GM23338 (cell line): Measurements from ENCODE around the gene FAM53A. TPM values are rescaled to one million over a fixed set of nuclear protein-coding genes. Genes with fewer than 3 reads are reported as not detected.
A peak's percentile ranks its signal among the peaks of the same experiment; 100 is the strongest.

Experiments
- ATAC-seq: fragments of 200-7000 bp; cut with Tn5 transposase; 3 replicates; pipeline ENCODE4 v1.9.1; 2020
- DNase-seq: peaks from one replicate; pipeline ENCODE4 v3.0.0-alpha.2; 2015; ENCODE audit warnings: low spot score
- H2AFZ ChIP-seq: fragments of 200-600 bp; sonication (generic); 2 replicates; pipeline ENCODE4 v1.8.0; 2016; ENCODE audit warnings: antibody characterized with exemption, mild to moderate bottlenecking, moderate library complexity
- H3F3A ChIP-seq: fragments of 200-600 bp; sonication (generic); replicated peaks from 2 replicates; pipeline ENCODE4 v1.8.0; 2017; ENCODE audit warnings: antibody characterized with exemption, mixed run types, low read depth
- H3K27ac ChIP-seq: fragments of 200-600 bp; sonication (generic); 2 replicates; pipeline ENCODE4 v1.6.1; 2016; ENCODE audit warnings: low read depth
- H3K27me3 ChIP-seq: fragments of 200-600 bp; sonication (generic); 2 replicates; pipeline ENCODE4 v1.8.0; 2016; ENCODE audit warnings: mild to moderate bottlenecking, mixed run types, moderate library complexity; ENCODE audit not compliant: insufficient read depth
- H3K36me3 ChIP-seq: fragments of 200-600 bp; sonication (generic); 2 replicates; pipeline ENCODE4 v1.8.0; 2016; ENCODE audit warnings: mild to moderate bottlenecking; ENCODE audit not compliant: insufficient read depth
- H3K4me1 ChIP-seq: fragments of 200-600 bp; sonication (generic); 2 replicates; pipeline ENCODE4 v1.8.0; 2016; ENCODE audit warnings: mild to moderate bottlenecking, moderate library complexity; ENCODE audit not compliant: insufficient read depth
- H3K4me2 ChIP-seq: fragments of 200-600 bp; sonication (generic); 2 replicates; pipeline ENCODE4 v1.7.1; 2017; ENCODE audit warnings: mixed run types
- H3K4me3 ChIP-seq: fragments of 200-600 bp; sonication (generic); 2 replicates; pipeline ENCODE4 v1.6.1; 2016; ENCODE audit warnings: mixed run types
- H3K79me2 ChIP-seq: fragments of 200-600 bp; sonication (generic); replicated peaks from 2 replicates; pipeline ENCODE4 v1.8.0; 2017; ENCODE audit warnings: mild to moderate bottlenecking; ENCODE audit not compliant: insufficient read depth
- H3K9me2 ChIP-seq: fragments of 200-600 bp; sonication (generic); 2 replicates; pipeline ENCODE4 v1.8.0; 2017; ENCODE audit not compliant: insufficient read depth
- H4K20me1 ChIP-seq: fragments of 200-600 bp; sonication (generic); replicated peaks from 2 replicates; pipeline ENCODE4 v1.8.0; 2017; ENCODE audit warnings: mild to moderate bottlenecking; ENCODE audit not compliant: insufficient read depth
- H3K27ac Mint-ChIP-seq: 2 replicates; pipeline ENCODE4 v1.8.0; 2020; ENCODE audit warnings: inconsistent platforms, mild to moderate bottlenecking, moderate library complexity, mixed read lengths
- H3K27me3 Mint-ChIP-seq: 3 replicates; pipeline ENCODE4 v1.8.0; 2022; ENCODE audit warnings: low read depth, mild to moderate bottlenecking, moderate library complexity, mixed read lengths, inconsistent platforms; ENCODE audit not compliant: insufficient read depth, poor library complexity
- H3K36me3 Mint-ChIP-seq: 3 replicates; pipeline ENCODE4 v1.8.0; 2021; ENCODE audit warnings: low read depth, mild to moderate bottlenecking, inconsistent platforms, moderate library complexity, mixed read lengths
- H3K4me1 Mint-ChIP-seq: 3 replicates; pipeline ENCODE4 v1.8.0; 2020; ENCODE audit warnings: mild to moderate bottlenecking, inconsistent platforms, mixed read lengths
- H3K4me3 Mint-ChIP-seq: 3 replicates; pipeline ENCODE4 v1.8.0; 2021; ENCODE audit warnings: moderate library complexity, mild to moderate bottlenecking, inconsistent platforms, mixed read lengths
- H3K9me3 Mint-ChIP-seq: 3 replicates; pipeline ENCODE4 v1.8.0; 2020; ENCODE audit warnings: moderate library complexity, mild to moderate bottlenecking, inconsistent platforms, mixed read lengths
- CREB1 ChIP-seq: fragments of 250-450 bp; sonication (Bioruptor Pico); IDR thresholded peaks from 2 replicates; pipeline ENCODE4 v1.5.0; 2020; ENCODE audit warnings: low read depth, mild to moderate bottlenecking, moderate library complexity
- EZH2 ChIP-seq: fragments of 200-600 bp; sonication (generic); IDR thresholded peaks from one replicate; pipeline ENCODE4 v1.8.0; 2017; ENCODE audit warnings: antibody characterized with exemption, mild to moderate bottlenecking, low read depth; ENCODE audit not compliant: unreplicated experiment
- POLR2AphosphoS5 ChIP-seq: IDR thresholded peaks from 2 replicates; pipeline ENCODE4 v1.6.1; 2016; ENCODE audit warnings: antibody characterized with exemption, low read depth
- ZNF114 ChIP-seq: fragments of 250-450 bp; sonication (Bioruptor Pico); IDR thresholded peaks from 2 replicates; pipeline ENCODE4 v1.5.0; 2020; ENCODE audit warnings: mild to moderate bottlenecking, moderate library complexity
- ZNF331 ChIP-seq: fragments of 250-450 bp; sonication (Bioruptor Pico); IDR thresholded peaks from 2 replicates; pipeline ENCODE4 v1.5.0; 2020; ENCODE audit warnings: low read depth, mild to moderate bottlenecking, moderate library complexity
- polyA plus RNA-seq: library from polyadenylated mRNA; unstranded; fragments of >200 nt; fragmentation: Nextera tagmentation; extraction: Ambion mirVana; gene quantifications from 2 replicates; pipeline ENCODE4 v1.2.1, GENCODE V29; 2016
- total RNA-seq: library from RNA; depleted of rRNA; stranded (reverse); fragments of >200 nt; shearing (Covaris generic); gene quantifications from 2 replicates; pipeline ENCODE4 v1.2.3, GENCODE V29; 2014

Gene FAM53A
- total and polyA plus RNA-seq, 2 experiments from 2014 or later, result 1.1 to 3.1 TPM

DNA sequence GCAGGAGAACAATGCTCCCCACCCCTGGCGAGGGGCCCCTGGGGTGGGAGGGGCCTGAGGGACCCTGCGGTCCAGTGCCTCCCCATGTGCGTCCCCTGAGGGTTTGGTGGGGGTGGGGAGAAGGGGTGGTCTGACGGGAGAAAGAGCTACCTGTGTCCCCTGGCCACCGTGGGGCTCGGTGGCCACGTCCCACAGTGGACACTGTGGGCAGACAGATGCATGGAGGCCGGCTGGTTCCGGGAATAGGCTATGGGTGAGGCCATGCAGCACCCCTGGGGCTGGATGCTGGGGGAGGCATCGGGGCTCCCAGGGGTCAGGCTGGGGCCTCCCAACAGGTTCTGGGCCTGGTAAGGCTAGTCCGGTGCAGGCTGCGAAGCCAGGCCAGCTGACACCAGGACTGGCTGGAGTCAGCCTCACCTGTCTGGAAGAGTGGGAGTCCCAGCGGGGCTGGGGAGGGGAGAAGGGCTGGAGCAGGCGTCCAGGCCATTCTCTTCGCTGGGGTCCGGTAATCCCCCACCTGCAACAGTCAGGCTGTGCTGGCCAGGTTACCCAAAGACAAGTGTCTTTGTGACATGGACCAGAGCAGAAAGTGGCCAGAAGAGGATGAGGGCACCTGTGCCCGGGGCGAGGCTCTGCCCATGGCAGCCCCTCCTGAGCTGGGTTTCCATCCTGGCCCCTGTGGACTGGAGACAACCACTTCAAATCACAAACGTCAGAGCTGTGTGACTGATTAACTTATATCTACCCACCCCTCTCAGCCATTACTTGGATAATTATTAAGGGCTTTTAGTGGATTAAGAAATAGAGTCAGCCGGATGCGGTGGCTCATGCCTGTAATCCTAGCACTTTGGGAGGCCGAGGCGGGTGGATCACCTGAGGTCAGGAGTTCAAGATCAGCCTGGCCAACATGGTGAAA is 1.4 kb upstream of the FAM53A start:
- H3K4me3 Mint-ChIP-seq, result no peak overlapping the region
- H3K27ac Mint-ChIP-seq, result no peak overlapping the region
- peaks cover 8% of the 10 kb centered on the region; the same call in 2 of the 3 replicates for H3K4me1 Mint-ChIP-seq
- H4K20me1 ChIP-seq, result no peaks in the 10 kb centered on the region
- H2AFZ ChIP-seq, result peak overlapping the region; percentile 14; the same call in 1 of the 2 replicates
- H3K27me3 Mint-ChIP-seq, result peaks cover 22% of the 10 kb centered on the region
- H3K4me2 ChIP-seq, result peak overlapping the region; percentile 71; the same call in 1 of the 2 replicates
- H3K4me1 ChIP-seq, result 0 out of 2 replicates have a peak, but pooled peaks cover 5% of the 10 kb centered on the region
- DNase-seq (no peak), ATAC-seq (no peak)
- H3K4me3 ChIP-seq, result no peak overlapping the region
- H3K27me3 ChIP-seq, result peaks cover 22% of the 10 kb centered on the region
- peaks cover 12% of the 10 kb centered on the region for H3F3A ChIP-seq
- H3K79me2 ChIP-seq, result no peaks in the 10 kb centered on the region
- no peaks in the 10 kb centered on the region for H3K36me3 ChIP-seq
- H3K36me3 Mint-ChIP-seq, result peaks cover 10% of the 10 kb centered on the region
- H3K27ac ChIP-seq, result no peak overlapping the region
- H3K9me3 Mint-ChIP-seq, result peaks cover 2% of the 10 kb centered on the region; the same call in 2 of the 3 replicates
- no peaks in the 10 kb centered on the region for H3K9me2 ChIP-seq
- TF ChIP-seq POLR2AphosphoS5 (no peak), EZH2 (no peak), CREB1 (no peak), ZNF331 (CRISPR knock-in tag) (no peak)

- H3K79me2 ChIP-seq, result no peaks in the 10 kb centered on the region
- peaks cover 12% of the 10 kb centered on the region for H3F3A ChIP-seq
- no peak for TF ChIP-seq EZH2
- TF ChIP-seq POLR2AphosphoS5, result peak; percentile 53
- H3K4me3 Mint-ChIP-seq, result peak overlapping the region; percentile 60
- H2AFZ ChIP-seq, result peak overlapping the region; percentile 14; the same call in 1 of the 2 replicates
- peak; percentile 43 for ATAC-seq
- no peaks in the 10 kb centered on the region for H3K9me2 ChIP-seq
- H3K27me3 Mint-ChIP-seq, result peaks cover 22% of the 10 kb centered on the region
- peaks cover 8% of the 10 kb centered on the region; the same call in 2 of the 3 replicates for H3K4me1 Mint-ChIP-seq
- H3K27me3 ChIP-seq, result peaks cover 22% of the 10 kb centered on the region
- H3K4me1 ChIP-seq, result 0 out of 2 replicates have a peak, but pooled peaks cover 5% of the 10 kb centered on the region
- DNase-seq, result no peak
- no peak overlapping the region for H3K27ac Mint-ChIP-seq
- H3K9me3 Mint-ChIP-seq, result peaks cover 2% of the 10 kb centered on the region; the same call in 2 of the 3 replicates
- no peaks in the 10 kb centered on the region for H3K36me3 ChIP-seq
- peak overlapping the region; percentile 49 for H3K4me3 ChIP-seq
- no peaks in the 10 kb centered on the region for H4K20me1 ChIP-seq
- H3K27ac ChIP-seq, result no peak overlapping the region
- peaks cover 6% of the 10 kb centered on the region for H3K36me3 Mint-ChIP-seq
- peak overlapping the region; percentile 71; the same call in 1 of the 2 replicates for H3K4me2 ChIP-seq
Observed at GRCh38 chr4:1684506-1685234, 557 bp upstream of the FAM53A start.

GRCh38 chr4:1683261-1683735 is 815 bp downstream of the FAM53A start:
- H3K27ac Mint-ChIP-seq, result no peak overlapping the region
- no peaks in the 10 kb centered on the region for H3K79me2 ChIP-seq
- no peaks in the 10 kb centered on the region for H3K9me2 ChIP-seq
- H3K27ac ChIP-seq, result no peak overlapping the region
- H3K4me2 ChIP-seq, result peak overlapping the region; percentile 84
- peak overlapping the region; percentile 78 for H3K4me3 Mint-ChIP-seq
- H4K20me1 ChIP-seq, result no peaks in the 10 kb centered on the region
- peaks cover 2% of the 10 kb centered on the region; the same call in 2 of the 3 replicates for H3K9me3 Mint-ChIP-seq
- no peaks in the 10 kb centered on the region for H3K36me3 Mint-ChIP-seq
- peaks cover 22% of the 10 kb centered on the region for H3K27me3 Mint-ChIP-seq
- peaks cover 8% of the 10 kb centered on the region; the same call in 2 of the 3 replicates for H3K4me1 Mint-ChIP-seq
- H2AFZ ChIP-seq, result peak overlapping the region; percentile 76; the same call in 1 of the 2 replicates
- no peaks in the 10 kb centered on the region for H3K36me3 ChIP-seq
- peak overlapping the region; percentile 52 for H3K4me3 ChIP-seq
- TF ChIP-seq EZH2 (peak; percentile 48), ZNF114 (no peak)
- DNase-seq (no peak), ATAC-seq (no peak)
- H3K4me1 ChIP-seq, result 0 out of 2 replicates have a peak, but pooled peaks cover 5% of the 10 kb centered on the region
- peaks cover 12% of the 10 kb centered on the region for H3F3A ChIP-seq
- H3K27me3 ChIP-seq, result peaks cover 22% of the 10 kb centered on the region
